HG02763 (cell line): ENCODE measurements around the gene DNAJC9.

Experiments
- ATAC-seq: cut with Tn5 transposase; IDR thresholded peaks from one replicate; pipeline ENCODE4 v1.9.1; 2021; ENCODE audit warnings: mild to moderate bottlenecking, moderate library complexity; ENCODE audit not compliant: unreplicated experiment

Gene DNAJC9

DNA sequence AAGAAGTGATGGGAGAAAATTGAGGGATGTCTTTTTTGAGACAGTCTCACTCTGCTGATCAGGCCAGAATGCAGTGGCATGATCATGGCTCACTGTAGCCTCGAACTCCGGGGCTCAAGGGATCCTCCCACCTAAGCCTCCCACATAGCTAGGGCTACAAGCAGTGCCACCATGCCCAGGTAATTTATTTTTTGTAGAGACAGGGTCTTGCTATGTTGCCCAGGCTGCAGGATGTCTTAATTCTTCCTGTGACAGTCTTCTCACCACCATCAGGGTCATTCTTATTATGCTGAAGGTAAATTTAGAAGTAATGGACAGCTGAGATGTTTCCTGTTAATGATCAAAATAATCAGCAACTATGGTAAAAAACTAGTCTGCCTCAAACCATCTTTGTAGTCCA lies 7.1 kb downstream of the DNAJC9 start:
- no peak for ATAC-seq

DNA sequence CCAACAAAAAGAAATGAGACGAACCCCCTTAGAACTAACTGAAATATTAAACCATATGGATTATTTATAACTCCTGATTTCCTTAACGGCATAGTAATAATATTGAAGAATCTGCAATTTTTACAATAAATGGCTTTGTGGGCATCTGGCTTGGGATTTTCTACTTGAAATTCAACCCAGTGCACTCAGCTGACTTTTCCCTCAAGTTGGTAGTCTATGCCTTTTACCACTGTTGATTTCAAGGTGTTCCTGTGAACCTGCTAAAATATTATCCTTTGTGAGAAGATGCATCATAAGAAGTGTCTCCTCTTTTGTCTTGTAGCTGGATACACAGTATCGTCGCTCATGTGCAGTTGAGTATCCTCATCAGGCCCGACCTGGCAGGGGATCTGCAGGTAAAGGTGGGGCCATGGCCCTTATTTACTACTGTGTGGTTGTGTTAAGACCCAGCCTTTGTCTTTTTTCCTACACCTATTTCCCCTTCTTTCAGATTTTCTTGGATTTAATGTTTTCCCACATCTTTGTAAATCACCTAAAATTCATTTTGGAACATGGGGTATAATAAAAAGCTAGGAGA lies 8.0 kb downstream of the DNAJC9 start:
- no peak for ATAC-seq

DNA sequence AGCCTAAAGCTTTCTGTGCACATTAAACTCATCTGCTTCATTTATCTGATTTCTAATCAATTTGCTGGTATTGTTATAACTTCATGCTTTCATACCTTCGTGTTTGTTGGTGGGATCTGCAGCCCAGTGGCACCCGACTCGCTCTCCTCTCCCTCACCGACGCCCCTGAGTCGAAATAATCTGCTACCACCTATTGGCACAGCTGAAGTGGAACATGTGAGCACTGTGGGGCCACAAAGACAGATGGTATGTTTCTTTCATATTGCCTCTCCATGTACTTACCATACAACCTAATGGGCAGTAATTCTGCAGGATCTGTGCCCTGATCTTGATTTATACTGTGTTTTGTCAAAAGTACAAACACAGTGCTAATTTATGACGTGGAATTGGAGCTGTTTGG lies 12.4 kb downstream of the DNAJC9 start:
- no peak for ATAC-seq

DNA sequence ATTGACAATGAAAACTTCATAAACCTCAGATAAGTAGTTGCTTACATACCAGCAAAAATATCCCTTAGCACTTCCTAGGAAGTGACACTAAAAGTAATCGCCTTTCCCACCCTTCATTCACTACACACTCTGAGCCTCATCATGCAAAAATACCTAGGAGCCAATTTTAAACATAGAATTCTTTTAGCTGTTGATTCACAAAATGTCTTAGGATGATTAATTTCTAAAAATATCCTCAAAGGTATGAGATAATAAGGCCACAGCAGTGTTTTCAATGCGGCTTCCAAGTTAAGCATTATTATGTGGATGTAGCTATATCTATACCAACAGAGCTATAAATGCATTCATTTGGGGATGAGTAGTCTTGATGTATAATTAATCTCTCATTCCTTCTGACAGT lies 13.2 kb downstream of the DNAJC9 start:
- no peak for ATAC-seq

DNA sequence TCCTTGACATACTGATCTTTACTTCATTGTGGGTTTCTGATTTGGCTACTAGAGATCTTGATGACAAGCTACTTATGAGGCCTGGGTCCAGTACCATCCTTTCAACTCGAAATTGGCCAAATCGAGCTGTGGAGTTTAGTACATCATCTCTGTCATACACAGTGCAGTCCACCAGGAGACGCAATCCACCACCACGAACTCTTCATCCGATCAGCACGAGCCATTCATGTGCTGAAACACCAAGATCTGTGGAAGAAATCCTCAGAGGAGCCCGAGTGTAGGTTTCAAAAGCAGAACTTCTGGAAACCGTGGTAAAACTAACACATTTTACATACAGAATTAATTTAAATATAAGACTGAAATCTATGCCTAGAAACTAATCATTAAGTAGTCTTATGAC lies 14.2 kb downstream of the DNAJC9 start:
- no peak for ATAC-seq

DNA sequence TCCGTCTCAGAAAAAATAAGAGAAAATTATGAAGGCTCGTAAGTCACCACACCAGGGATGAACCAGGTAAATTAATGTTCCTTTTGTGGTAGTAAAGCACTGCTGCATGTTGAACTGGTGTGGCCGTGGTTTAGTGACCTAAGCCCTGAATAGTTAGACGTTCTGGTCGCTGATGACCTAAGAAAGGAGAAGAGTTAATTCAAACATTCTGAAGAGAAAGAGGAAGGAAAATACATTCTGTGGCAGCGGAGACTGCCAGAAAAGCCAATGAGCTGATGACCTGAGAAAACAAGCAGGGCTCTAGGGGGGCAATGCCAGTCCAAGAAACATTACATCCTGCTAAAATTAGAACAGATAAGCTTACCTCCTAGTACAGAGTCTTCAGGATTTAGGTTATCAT lies 17.5 kb downstream of the DNAJC9 start:
- ATAC-seq: no peak

DNA sequence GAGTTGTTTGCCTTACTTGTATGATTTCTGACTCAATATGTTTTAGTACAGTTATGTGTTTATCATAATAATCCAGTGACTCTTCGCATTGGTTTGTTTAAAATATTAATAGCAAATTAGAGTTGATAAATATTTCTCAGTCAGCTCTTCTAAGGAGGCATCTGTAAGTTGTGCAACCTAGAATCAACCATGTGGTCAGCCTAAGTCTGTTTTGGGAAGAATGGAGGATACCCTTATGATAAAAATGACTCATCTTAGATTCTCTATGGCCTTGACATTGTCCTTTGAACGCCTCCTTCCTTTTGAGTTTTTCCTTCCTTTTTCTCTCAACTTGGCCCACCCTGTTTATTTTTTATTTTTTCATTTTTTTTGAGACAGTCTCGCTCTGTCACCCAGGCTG lies 18.8 kb downstream of the DNAJC9 start:
- no peak for ATAC-seq

DNA sequence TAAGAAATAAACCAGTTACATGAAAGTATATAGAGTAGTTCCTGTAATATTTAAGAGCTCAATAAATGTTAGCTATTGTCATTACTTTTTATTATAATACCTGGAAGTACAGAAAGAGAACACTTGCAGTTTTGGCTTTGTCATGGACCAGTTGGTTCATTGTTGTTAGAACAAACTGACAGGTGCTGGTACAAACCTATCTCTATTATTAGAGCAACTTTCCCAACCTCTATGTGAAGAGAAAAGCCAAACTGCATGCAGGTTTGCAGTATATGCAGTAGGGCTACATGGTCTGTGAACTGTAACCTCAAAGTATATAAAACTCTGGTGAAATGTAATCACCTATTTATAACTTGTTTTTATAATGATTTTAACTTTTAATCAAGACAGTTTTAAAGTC lies 20.4 kb downstream of the DNAJC9 start:
- ATAC-seq: no peak

DNA sequence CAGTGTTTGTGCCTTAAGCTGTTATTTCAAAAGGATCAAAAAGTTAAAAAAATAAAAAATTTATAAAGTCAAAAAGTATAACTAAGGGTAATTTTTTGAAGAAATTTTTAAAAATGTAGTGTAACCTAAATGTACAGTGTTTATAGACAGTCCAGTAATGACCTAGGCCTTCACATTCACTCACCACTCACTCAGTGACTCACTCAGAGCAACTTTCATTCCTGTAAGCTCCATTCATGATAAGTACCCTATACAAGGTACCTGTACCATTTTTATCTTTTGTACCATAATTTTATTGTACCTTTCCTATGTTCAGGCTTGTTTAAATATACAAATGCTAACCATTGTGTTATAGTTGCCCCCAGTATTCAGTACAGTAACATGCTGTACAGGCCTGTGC lies 21.5 kb downstream of the DNAJC9 start:
- no peak for ATAC-seq

DNA sequence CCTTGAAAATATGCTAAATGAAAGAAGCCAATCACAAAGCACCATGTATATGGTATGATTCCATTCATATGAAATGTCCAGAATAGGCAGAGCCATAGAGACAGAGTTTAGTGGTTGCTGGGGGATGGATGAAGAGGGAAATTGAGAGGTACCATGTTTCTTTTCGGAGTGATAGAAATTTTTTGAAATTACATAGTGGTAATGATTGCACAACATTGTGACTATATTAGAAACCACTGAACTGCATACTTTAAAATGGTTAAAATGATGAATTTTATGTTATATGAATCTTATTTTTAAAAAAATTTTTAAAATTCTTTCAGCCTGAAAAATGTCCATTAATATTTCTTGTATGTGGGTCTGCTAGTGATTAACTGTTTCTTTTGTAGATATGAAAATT lies 26.1 kb downstream of the DNAJC9 start:
- ATAC-seq: no peak

DNA sequence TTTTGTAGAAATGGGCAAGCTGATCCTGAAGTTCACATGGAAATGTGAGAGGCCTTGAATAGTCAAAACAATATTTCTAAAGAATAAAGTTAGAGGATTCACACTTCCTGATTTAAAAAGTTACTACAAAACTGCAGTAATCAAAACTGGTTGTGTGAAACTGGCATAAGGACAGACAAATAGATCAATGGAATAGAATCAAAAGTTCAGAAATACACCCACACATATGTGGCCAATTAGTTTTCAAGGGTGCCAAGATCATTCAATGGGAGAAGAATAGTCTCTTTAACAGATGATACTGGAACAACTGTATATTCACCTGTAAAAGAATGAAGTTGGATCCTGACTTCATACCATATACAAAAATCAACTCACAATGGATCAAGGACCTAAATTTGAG lies 27.7 kb downstream of the DNAJC9 start:
- ATAC-seq: no peak

DNA sequence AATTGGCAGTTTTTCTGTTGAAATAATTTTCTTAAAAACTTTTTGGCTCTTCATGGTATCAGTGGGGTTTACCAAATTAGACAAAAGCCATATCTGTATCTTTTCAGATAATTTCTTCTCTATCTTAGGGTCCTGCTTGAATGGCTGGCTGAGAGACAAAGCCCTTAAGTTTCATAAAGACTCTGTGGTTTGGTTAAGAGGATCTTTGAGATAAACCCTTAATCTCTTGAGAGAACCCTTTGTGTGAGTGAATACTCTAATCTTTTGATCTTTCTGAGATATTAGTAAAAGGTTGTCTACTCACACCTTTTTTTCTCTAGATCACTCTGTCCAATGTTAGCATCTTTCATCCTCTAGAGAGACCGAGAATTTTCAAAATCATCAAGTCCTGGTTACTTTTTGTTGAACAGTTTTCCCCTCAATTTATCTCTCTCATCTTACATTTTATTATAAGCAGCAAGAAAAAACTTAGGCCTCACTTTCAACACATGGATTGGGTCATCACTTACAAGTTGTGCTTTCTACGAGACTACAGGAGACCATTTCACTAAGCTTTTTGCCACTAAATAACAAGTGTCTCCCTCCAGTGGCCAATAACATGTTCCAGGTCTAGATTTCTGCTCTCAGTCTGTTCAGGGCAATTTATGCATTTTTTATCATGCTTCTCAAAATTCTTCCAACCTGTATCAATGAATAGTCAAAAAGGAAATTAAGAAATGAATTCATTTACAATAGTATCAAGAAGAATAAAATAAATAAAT lies 28.4 kb downstream of the DNAJC9 start:
- no peak for ATAC-seq

DNA sequence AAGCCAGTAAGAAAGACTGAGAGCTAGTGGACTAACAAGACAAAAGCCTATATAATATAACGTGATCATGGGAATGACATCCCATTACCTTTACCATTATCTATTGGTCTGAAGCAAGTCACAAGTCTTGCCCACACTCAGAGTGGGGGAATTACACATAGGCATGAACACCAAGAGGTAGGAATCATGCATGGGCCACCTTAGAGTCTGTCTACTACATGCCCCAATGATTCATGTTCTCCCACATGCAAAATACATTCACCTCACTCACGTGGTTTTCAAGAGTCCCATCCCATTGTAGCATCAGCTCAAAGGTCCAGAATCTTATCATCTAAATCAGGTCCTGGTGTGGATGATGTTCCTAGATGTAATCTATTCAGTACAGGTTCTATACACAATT lies 29.4 kb downstream of the DNAJC9 start:
- ATAC-seq: no peak

DNA sequence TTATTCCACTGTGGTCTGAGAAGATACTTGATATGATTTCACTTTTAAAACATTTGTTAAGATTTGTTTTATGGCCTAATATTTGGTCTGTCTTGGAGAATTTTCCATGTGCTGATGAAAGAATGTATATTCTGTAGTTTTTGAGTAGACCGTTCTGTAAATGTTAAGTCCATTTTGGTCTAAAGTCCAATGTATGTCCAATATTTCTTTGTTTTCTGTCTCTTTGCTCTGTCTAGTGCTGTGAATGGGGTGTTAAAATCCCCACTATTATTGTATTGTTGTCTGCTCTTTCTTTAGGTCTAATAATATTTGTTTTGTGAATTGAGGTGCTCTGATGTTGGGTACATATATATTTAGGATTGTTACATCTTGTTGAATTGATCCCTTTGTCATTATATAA lies 31.3 kb downstream of the DNAJC9 start:
- ATAC-seq: no peak

DNA sequence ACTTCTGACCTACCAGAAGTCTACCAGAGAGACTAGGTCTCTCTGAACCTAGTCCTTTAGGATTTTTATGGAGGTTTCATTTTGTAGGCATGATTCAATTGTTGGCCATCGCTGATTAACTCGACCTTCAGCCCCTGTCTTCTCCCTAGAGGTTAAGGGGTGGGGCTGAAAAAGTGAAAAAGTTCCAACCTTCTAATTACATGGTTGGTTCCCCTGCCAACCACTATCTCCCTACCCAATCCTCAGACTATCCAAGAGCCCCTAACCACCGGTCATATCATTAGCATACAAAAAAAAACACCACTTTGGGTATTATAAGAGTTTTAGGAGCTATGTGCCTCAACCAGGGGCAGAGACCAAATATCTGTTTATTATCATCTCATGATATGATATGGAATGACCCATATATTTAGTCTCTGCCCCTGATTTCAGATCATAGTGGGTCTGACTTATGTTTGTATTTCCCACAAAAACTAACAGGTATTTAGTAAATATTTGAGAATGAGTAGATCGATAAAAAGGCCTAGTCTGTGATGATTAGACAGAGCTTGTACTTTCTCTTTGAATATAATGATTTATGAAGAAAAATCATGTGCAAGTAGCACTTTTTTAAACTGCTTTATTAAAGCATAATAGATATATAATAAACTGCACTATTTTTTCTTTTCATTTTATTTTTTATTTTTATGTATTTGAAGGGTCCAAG lies 35.8 kb downstream of the DNAJC9 start:
- ATAC-seq: no peak

DNA sequence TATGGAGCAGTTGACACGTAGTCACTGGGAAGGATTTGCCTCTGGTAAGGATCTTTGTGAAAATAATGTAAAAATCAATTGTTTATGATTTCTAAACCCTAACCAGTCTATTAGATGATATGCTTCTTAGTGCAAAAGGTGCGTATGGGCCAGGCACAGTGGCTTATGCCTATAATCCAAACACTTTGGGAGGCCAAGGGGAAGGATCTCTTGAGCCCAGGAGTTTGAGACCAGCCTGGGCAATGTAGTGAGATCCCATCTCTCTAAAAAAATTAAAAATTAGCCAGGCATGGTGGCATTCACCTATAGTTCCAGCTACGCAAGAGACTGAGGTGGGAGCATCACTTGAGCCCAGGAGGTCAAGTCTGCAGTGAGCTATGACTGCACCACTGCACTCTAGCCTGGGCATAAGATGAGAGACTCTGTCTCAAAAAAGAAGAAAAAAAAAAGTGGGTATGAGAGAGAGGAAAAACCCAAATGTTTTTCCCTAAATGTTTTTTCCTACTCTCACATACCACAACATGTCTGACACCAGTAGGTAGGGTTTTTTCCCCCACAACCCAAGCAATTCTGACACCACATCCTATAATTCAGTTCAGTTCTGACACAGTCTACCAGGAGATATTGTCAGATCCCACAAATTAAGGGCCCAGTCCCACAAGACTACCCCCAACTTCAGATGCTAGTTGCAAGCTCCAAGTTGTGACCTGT lies 36.5 kb downstream of the DNAJC9 start:
- no peak for ATAC-seq

DNA sequence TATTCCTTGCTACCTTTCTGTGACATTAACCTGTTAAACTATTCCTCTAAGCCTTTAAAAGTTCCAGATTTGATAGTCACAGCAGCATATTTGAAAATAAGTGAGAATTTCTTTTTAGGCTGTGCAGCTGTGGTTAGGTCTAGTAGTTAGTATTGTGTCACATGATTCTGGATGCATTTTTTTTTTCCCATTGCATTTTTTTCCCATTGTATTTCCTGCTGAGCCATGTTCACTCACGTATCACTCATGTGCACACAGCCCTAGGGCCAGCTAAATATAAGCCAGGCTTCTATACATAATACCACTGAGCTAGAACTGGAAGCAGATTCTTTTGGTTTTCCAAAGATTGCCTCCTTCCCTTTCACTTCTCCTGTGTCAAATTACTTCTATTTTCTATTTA lies 37.4 kb downstream of the DNAJC9 start:
- ATAC-seq: no peak

DNA sequence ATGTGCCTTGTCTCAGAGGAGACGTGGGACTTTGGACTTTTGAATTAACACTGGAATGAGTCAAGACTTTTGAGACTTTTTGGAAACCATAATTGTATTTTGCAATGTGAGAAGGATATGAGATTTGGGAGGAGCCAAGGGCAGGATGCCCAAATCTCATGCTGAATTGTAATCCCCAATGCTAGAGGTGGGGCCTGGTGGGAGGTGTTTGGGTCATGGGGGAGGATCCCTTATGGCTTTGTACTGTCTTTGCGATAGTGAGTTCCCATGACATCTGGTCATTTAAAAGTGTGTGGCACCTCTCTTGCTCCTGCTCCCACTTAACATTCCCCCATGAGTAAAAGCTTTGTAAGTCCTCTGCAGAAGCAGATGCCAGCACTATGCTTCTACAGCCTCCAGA lies 39.2 kb downstream of the DNAJC9 start:
- no peak for ATAC-seq

DNA sequence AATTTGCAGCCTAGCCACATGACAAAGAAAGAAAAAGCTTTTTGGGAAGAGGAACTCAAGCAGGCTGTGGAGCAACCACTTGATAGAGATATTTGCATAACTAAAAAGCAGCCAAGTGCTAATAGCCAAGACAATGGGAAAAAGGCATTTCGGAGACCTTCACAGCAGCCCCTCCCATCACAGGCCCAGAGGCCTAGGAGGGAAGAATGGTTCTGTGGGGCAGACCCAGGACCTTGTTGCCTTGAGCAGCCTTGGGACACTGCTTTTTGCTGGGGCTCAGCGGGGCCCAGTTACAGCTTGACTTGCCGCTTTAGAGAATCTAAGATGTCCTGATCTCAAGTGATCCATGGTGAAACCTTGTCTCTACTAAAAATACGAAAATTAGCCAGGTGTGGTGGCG lies 40.7 kb downstream of the DNAJC9 start:
- no peak for ATAC-seq

DNA sequence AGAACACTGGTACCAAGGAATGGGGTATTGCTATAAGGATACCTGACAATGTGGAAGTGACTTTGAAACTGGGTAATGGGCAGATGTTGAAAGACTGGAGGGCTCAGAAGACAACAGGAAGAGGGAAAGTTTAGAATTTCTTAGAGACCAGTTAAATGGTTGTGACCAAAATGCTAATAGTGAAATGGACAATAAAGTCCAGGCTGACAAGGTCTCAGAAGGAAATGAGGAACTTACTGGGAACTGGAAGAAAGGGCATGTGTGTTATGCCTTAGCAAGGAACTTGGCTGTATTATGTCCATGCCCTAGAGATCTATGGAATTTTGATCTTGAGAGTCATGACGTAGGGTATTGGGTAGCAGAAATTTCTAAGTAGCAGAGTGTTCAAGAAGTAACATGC lies 41.2 kb downstream of the DNAJC9 start:
- no peak for ATAC-seq

DNA sequence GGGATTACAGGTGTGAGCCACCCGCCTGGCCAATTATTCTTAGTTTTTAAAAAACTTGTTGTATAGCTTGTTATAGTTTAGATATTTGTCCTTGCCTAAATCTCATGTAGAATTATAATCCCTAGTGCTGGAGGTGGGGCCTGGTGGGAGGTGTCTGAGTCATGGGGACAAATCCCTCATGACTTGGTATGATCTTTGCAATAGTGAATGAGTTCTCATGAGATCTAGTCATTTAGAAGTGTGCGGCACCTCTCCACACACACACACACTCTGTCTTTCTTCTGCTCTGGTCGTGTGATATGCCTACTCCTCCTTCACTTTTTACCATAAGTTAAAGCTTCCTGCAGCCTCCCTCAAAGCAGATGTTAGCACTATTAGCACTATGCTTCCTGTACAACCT lies 42.0 kb downstream of the DNAJC9 start:
- ATAC-seq: no peak
